ENCODE results near the gene PJA2. TPM values are rescaled to one million over a fixed set of nuclear protein-coding genes. Genes with fewer than 3 reads are reported as not detected.

Gene PJA2, protein sequence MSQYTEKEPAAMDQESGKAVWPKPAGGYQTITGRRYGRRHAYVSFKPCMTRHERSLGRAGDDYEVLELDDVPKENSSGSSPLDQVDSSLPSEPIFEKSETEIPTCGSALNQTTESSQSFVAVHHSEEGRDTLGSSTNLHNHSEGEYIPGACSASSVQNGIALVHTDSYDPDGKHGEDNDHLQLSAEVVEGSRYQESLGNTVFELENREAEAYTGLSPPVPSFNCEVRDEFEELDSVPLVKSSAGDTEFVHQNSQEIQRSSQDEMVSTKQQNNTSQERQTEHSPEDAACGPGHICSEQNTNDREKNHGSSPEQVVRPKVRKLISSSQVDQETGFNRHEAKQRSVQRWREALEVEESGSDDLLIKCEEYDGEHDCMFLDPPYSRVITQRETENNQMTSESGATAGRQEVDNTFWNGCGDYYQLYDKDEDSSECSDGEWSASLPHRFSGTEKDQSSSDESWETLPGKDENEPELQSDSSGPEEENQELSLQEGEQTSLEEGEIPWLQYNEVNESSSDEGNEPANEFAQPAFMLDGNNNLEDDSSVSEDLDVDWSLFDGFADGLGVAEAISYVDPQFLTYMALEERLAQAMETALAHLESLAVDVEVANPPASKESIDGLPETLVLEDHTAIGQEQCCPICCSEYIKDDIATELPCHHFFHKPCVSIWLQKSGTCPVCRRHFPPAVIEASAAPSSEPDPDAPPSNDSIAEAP
- total RNA-seq = 100 to 1,000 TPM in 1 of 4 donors, 10 to 100 TPM in 3; 74.5 to 120 (median 90.4) TPM

GRCh38 chr5:109409844-109410388 lies at the start of gene PJA2:
PJA2 (minus strand) TSS chr5:109409974; CDS start chr5:109383433, 26,541 bp downstream.
- DNase-seq (ENCODE audit: low spot score) (peak; percentile 89), ATAC-seq (ENCODE audit: low FRiP score) (peak; percentile 96)
- TF ChIP-seq, protein P1, sequence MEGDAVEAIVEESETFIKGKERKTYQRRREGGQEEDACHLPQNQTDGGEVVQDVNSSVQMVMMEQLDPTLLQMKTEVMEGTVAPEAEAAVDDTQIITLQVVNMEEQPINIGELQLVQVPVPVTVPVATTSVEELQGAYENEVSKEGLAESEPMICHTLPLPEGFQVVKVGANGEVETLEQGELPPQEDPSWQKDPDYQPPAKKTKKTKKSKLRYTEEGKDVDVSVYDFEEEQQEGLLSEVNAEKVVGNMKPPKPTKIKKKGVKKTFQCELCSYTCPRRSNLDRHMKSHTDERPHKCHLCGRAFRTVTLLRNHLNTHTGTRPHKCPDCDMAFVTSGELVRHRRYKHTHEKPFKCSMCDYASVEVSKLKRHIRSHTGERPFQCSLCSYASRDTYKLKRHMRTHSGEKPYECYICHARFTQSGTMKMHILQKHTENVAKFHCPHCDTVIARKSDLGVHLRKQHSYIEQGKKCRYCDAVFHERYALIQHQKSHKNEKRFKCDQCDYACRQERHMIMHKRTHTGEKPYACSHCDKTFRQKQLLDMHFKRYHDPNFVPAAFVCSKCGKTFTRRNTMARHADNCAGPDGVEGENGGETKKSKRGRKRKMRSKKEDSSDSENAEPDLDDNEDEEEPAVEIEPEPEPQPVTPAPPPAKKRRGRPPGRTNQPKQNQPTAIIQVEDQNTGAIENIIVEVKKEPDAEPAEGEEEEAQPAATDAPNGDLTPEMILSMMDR (IDR thresholded peaks at IDR 0.05) = no peak

- ATAC-seq (ENCODE audit: low FRiP score) (peak; percentile 100), DNase-seq (ENCODE audit: low spot score) (no peak)
- TF ChIP-seq, protein P1 (IDR thresholded peaks at IDR 0.05) = no peak
Observed at GRCh38 chr5:109455598-109456096, 45.9 kb upstream of the PJA2 start.

GRCh38 chr5:109454731-109455505 lies 45.1 kb upstream of the PJA2 start:
- DNase-seq (ENCODE audit: low spot score) (no peak), ATAC-seq (ENCODE audit: low FRiP score) (no peak)
- TF ChIP-seq, protein P1 (IDR thresholded peaks at IDR 0.05) = no peak

- DNase-seq (ENCODE audit: low spot score) (no peak), ATAC-seq (ENCODE audit: low FRiP score) (no peak)
- TF ChIP-seq, protein P1 (IDR thresholded peaks at IDR 0.05) = no peak
Observed at GRCh38 chr5:109453251-109453650, 43.5 kb upstream of the PJA2 start.

GRCh38 chr5:109452661-109453060 lies 42.9 kb upstream of the PJA2 start:
- ATAC-seq (ENCODE audit: low FRiP score) = no peak

DNA sequence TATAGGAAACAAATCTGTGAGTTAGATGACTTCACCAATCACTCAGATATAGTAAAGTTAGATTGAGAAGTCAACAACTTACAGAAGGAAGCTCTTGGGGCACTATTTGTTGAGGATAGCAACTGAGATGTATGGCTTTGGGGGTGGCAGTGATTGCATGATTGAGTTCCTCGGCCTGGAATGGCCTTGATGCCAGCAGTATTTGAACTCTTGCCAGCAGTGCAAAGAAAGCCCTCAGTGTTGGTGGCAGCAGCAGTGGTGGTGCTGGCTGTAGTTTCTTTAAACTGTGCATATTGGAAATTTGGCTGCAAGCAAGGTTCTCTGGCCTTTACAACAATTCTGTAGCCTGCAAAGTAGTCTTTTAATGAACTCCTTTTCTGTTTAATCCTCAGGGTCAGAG lies 41.4 kb upstream of the PJA2 start:
- TF ChIP-seq, protein P1 (IDR thresholded peaks at IDR 0.05) = no peak
- no peak for ATAC-seq (ENCODE audit: low FRiP score)
- no peak for DNase-seq (ENCODE audit: low spot score)

More at GRCh38 chr5:109452661-109453060, 42.9 kb upstream of the PJA2 start:
- TF ChIP-seq, protein P1 (IDR thresholded peaks at IDR 0.05) = no peak
- DNase-seq (ENCODE audit: low spot score) = no peak

All from omental fat pad (tissue), 4 donors.